ENCODE data around the gene SLC26A5. TPM values are rescaled to one million over a fixed set of nuclear protein-coding genes. Genes with fewer than 3 reads are reported as not detected.

The SLC26A5 gene
- total RNA-seq, 1 donor from 2014 or later = not detected

GRCh38 chr7:103348452-103348851 lies 97.6 kb downstream of the SLC26A5 start:
- DNase-seq (ENCODE audit: extremely low read depth, low read depth, low spot score) = no peak

DNA sequence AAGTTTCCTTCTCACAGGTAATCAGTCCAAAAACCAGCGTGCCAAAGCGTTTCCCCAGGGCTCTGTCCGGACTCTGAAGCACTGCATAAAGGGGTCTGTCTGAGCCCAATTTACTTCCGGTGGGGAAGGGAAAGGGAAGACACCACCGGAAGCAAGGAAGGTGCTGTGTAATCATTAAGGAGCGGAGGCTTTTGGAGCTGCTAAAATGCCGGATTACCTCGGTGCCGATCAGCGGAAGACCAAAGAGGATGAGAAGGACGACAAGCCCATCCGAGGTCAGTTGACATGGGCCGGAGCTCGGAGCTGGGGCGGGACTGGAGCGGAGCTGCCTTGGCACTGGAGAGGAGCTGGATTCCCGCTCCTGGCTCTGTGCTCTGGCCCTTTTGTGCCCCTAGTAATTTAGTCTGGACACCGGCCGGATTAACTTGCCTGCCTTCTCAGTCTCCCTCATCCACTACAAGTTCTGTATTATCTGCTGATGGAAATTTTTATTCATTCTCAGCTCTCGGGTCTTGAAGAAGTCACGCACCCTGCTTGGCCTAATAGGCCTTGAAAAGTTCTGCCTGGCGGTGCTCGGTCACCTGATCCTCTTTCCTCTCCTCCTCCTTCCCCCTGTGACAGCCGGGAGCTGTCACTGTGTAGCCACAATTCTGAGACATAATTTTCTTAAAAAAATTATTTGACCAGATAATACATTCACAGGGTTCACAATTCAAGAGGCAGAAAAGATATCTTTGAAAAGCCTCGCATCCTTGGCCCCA lies 98.3 kb downstream of the SLC26A5 start, which contains the start of gene PSMC2:
Gene PSMC2 (plus strand): TSS at position 137 of the 761 bp plus-strand sequence. CDS start 69 bp downstream, at position 206.
- DNase-seq (ENCODE audit: extremely low read depth, low read depth, low spot score) = peak; percentile 65

- DNase-seq (ENCODE audit: extremely low read depth, low read depth, low spot score) = no peak
These were observed 99.6 kb downstream of the SLC26A5 start for GRCh38 chr7:103346396-103346795.

GRCh38 chr7:103344453-103345149 lies 101.4 kb downstream of the SLC26A5 start, which contains the start of gene DNAJC2:
DNAJC2 (minus strand) TSS chr7:103344767; CDS start chr7:103344622, 145 bp downstream.
- DNase-seq (ENCODE audit: extremely low read depth, low read depth, low spot score) = peak; percentile 77

GRCh38 chr7:103343758-103344452 lies 102.1 kb downstream of the SLC26A5 start:
- no peak for DNase-seq (ENCODE audit: extremely low read depth, low read depth, low spot score)

DNA sequence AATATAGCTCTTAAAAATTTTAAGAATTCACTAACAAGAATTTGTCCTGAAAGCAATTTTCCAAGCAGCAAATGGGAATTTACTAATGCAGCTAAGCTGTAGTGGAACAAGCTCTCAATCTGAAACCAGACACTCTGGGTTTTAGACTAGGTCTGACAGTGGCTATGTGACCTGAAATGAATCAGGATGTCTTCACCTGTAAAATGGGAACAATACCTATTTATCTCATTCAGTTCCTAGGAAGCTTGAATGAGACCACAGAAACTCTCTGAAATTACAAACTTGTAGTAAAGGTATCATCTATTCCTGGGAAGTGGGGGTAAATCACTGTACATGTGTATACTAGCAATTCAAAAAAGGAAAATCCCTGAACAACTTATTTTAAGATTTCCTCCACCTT lies 102.7 kb downstream of the SLC26A5 start:
- DNase-seq (ENCODE audit: extremely low read depth, low read depth, low spot score) = no peak

- no peak for DNase-seq (ENCODE audit: extremely low read depth, low read depth, low spot score)
These were observed 104.5 kb downstream of the SLC26A5 start for GRCh38 chr7:103341466-103341865.

- no peak for DNase-seq (ENCODE audit: extremely low read depth, low read depth, low spot score)
These were observed 107.1 kb downstream of the SLC26A5 start for GRCh38 chr7:103338864-103339263.

- DNase-seq (ENCODE audit: extremely low read depth, low read depth, low spot score) = no peak
These were observed 109.2 kb downstream of the SLC26A5 start for GRCh38 chr7:103336761-103337160.

GRCh38 chr7:103325744-103326143 lies 120.3 kb downstream of the SLC26A5 start:
- DNase-seq (ENCODE audit: extremely low read depth, low read depth, low spot score) = no peak

Other genes with a start within 250 kb of the SLC26A5 start
- 28.8 and 39.3 TPM in 2 replicates for gene PMPCB, start 148.8 kb downstream of the SLC26A5 start, total RNA-seq
- gene DNAJC2, start 101.4 kb downstream of the SLC26A5 start, total RNA-seq = 12.0 and 20.0 TPM in 2 replicates
- 152 and 153 TPM in 2 replicates for gene PSMC2, start 98.6 kb downstream of the SLC26A5 start, total RNA-seq

All from glomerular endothelial cell (primary cell).